ENCODE measurements around the gene COG7. TPM values are rescaled to one million over a fixed set of nuclear protein-coding genes. Genes with fewer than 3 reads are reported as not detected.
"Not testable (repeated sequence)": the region's sequence is repeated elsewhere in the genome, so short reads cannot be mapped to it uniquely, and the experiment has no call there.

COG7 gene
- total RNA-seq, 2 donors from 2014 or later: 23.6 to 24.3 TPM

DNA sequence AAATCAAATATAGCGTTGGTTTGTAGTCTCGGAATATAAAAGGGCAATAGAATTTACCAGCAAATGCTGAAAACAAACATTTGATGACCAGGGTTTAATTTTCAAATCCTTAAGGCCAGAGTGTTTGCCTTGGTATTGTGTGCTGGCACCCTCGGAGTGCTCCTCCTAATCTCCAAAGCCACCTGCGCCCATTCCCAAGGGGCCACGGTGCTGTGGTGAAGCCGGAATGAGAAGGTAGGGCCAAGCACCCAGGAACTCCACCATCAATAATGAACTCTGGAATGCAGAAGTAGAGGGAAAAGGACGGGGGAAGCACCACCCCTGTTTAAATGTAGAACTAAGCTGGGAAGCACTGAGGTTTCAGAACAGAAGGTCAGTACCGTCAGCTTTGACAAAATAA is 51.9 kb downstream of the COG7 start:
- no peak for DNase-seq
- Mint-ChIP-seq H3K4me3 (no peak overlapping the region), H3K4me1 (ENCODE audit: low read depth) (no peaks in the 10 kb centered on the region), H3K9me3 (no peaks in the 10 kb centered on the region), H3K27ac (no peak overlapping the region), H3K27me3 (ENCODE audit: low read depth) (no peaks in the 10 kb centered on the region), H3K36me3 (ENCODE audit: insufficient read depth in 2 of 2) (peaks cover 4 to 10% of the 10 kb centered on the region in 2 donors)
- no peak for ATAC-seq (replicated peaks in 1 of 2)

DNA sequence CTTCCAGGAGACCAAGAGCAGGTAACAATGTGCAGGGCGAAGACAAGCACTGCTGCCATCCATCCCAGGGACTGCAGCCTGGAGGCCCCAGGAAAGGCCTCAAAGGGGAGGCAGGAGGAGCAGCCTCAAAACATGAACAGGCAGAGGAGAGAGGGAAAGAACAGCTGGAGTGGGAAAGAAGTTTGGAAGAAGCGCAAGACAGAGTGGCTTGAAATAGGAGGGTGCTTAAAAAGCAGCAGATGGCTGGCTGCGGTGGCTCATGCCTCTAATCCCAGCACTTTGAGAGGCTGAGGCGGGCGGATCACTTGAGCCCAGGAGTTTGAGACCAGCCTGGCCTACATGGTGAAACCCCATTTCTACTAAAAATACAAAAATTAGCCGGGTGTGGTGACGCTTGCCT is 52.5 kb downstream of the COG7 start:
- not testable (repeated sequence) for H3K27me3 Mint-ChIP-seq (ENCODE audit: low read depth); H3K27ac Mint-ChIP-seq; ATAC-seq (replicated peaks in 1 of 2); DNase-seq; H3K36me3 Mint-ChIP-seq (ENCODE audit: insufficient read depth in 2 of 2); H3K4me3 Mint-ChIP-seq; H3K4me1 Mint-ChIP-seq (ENCODE audit: low read depth); H3K9me3 Mint-ChIP-seq

DNA sequence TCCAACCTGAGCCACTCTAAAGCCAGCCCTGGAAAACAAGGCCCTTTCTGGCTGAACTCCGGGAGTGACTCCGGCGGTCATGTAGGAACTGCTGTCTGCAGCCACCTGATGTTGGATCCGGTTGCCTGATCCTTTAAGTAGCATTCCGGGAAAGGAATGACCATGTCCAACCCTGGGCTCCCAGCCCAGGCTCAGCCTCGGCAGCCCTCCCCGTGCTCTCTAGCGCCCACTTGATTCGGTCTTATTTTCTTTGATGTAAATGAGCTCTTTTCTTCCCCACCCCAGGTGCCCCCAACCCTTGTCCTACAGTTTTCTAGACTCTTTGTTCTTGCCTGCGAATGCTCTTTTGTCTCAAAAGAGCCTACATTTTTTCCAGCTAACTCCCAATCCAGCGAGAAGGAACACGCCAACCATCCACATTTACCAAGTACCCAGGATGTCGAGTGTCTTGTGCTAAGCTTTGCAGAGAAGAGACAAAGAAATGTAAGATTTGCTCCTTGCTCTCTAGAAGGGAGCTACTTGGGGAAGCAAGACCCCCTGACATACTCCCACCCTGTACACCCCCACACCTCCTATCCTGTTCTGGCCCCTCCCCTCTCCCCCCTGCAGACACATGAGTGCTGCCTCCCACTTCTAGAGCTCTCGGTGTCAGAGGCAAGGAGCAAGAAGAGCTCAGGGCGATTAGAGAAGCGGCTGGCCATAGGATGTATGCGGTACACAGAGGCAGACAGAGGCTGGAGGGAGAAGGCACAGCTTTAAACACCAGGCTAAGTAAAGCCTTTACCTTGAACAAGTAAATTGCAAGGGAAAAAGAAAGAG is 53.8 kb downstream of the COG7 start:
- no peaks in the 10 kb centered on the region for H3K9me3 Mint-ChIP-seq
- no peaks in the 10 kb centered on the region for H3K4me1 Mint-ChIP-seq (ENCODE audit: low read depth)
- H3K27ac Mint-ChIP-seq: no peak overlapping the region
- peaks cover 4 to 10% of the 10 kb centered on the region in 2 donors for H3K36me3 Mint-ChIP-seq (ENCODE audit: insufficient read depth in 2 of 2)
- ATAC-seq (replicated peaks in 1 of 2) (no peak), DNase-seq (no peak)
- no peaks in the 10 kb centered on the region for H3K27me3 Mint-ChIP-seq (ENCODE audit: low read depth)
- no peak overlapping the region for H3K4me3 Mint-ChIP-seq

DNA sequence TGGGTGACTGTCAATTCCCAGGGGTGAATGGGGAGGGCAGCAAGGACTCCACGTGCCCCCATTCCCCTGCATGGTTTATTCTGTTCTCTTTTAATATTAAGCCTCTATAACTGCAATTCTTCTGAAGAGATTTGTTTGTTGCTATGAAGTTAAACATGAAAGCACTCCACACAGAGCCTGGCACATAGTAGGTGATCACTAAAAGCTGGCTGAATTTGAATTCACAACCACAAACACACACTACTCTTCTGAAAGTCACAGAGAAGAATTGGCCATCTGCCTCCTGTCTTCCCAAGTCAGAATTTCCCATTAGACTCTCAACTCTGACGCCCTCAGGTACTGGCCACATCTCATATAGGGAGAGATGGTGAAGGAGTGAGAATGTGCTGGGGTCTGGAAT is 55.5 kb downstream of the COG7 start:
- peaks cover 2 to 4% of the 10 kb centered on the region in 2 donors for H3K36me3 Mint-ChIP-seq (ENCODE audit: insufficient read depth in 2 of 2)
- H3K4me1 Mint-ChIP-seq (ENCODE audit: low read depth): no peaks in the 10 kb centered on the region
- no peaks in the 10 kb centered on the region for H3K9me3 Mint-ChIP-seq
- no peak overlapping the region for H3K27ac Mint-ChIP-seq
- H3K27me3 Mint-ChIP-seq (ENCODE audit: low read depth): no peaks in the 10 kb centered on the region
- DNase-seq: no peak
- H3K4me3 Mint-ChIP-seq: no peak overlapping the region
- ATAC-seq (replicated peaks in 1 of 2): no peak

DNA sequence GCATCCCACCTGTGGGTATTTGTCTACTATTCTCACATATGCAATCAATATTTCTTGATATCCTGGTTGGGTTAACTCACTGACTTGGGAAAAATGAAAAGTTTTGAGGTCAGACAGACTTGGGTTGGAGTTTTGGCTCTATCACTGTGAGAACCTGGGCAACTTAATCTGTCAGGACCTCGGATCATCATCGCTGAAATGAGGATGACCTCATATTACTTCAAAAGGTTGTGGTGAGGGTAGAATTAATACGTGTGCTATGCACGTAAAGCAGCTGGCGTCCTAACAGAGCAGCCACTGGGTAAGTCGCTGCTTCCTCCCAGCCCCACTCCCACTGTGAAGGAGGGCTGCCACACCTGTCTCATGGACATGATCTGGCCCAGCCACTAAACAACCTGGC is 57.3 kb downstream of the COG7 start:
- DNase-seq (no peak), ATAC-seq (replicated peaks in 1 of 2) (no peak)
- H3K9me3 Mint-ChIP-seq: no peaks in the 10 kb centered on the region
- no peak overlapping the region for H3K4me3 Mint-ChIP-seq
- H3K27me3 Mint-ChIP-seq (ENCODE audit: low read depth): no peaks in the 10 kb centered on the region
- H3K4me1 Mint-ChIP-seq (ENCODE audit: low read depth): no peaks in the 10 kb centered on the region
- H3K27ac Mint-ChIP-seq: no peak overlapping the region
- H3K36me3 Mint-ChIP-seq (ENCODE audit: insufficient read depth in 2 of 2): peaks cover 2 to 4% of the 10 kb centered on the region in 2 donors

DNA sequence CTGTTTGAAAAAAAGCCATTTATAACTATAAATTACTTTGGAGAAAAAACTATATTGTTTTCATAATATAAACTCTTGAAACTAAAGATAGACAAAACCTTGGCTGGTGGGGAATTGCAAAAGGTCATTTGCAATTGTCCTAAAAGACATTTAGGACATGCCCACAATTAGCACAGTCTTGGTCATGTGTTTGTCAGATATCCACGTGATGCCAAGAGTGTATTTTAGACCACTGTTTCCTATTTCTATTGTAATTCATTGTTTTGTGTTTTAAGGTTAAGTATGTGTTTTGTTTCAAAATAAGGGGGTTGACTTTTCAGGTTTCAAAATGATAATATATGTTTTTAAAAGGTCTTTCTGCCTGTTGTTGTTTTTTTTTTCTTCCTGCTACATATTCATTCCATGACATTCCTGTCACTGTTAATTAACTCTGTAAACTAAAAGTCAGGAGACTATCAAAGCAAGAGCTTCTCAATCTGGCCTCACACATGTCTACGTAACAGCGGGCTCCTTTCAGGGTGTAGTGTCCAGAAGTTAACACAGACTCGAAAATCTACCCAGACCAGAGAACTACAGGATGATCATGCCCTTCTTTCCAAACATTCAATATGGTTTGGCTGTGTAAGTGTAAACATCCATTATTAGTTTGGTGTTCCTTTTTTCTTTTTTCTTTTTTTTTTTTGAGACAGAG is 58.7 kb downstream of the COG7 start:
- ATAC-seq (replicated peaks in 1 of 2) (no peak), DNase-seq (no peak)
- peaks cover 0 to 2% of the 10 kb centered on the region in 2 donors for H3K36me3 Mint-ChIP-seq (ENCODE audit: insufficient read depth in 2 of 2)
- H3K4me1 Mint-ChIP-seq (ENCODE audit: low read depth): no peaks in the 10 kb centered on the region
- no peaks in the 10 kb centered on the region for H3K27me3 Mint-ChIP-seq (ENCODE audit: low read depth)
- H3K27ac Mint-ChIP-seq: no peak overlapping the region
- no peaks in the 10 kb centered on the region for H3K9me3 Mint-ChIP-seq
- no peak overlapping the region for H3K4me3 Mint-ChIP-seq

DNA sequence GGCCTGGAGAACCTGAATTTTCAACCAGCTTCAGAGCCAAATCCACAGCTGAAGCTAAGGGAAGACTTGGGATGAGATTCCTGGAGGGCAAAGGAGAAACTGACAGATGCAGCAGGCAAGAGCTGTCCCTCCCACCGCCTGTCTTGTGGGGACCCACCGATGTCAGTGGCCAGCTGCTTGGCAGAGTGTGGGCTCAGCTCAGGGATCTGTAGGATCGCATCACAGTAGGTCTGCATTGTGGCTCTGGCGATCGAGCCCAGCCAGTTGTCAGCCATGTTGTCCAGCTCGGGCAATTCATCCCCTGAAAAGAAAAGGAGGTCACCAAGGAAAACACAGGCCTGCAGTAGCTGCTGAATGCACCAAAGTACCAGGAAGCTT is 60.8 kb downstream of the COG7 start:
- ATAC-seq (replicated peaks in 1 of 2) (no peak), DNase-seq (no peak)
- H3K27me3 Mint-ChIP-seq (ENCODE audit: low read depth): no peaks in the 10 kb centered on the region
- H3K4me1 Mint-ChIP-seq (ENCODE audit: low read depth): no peaks in the 10 kb centered on the region
- H3K27ac Mint-ChIP-seq: no peak overlapping the region
- no peak overlapping the region for H3K4me3 Mint-ChIP-seq
- no peaks in the 10 kb centered on the region for H3K9me3 Mint-ChIP-seq
- H3K36me3 Mint-ChIP-seq (ENCODE audit: insufficient read depth in 2 of 2): no peaks in the 10 kb centered on the region

DNA sequence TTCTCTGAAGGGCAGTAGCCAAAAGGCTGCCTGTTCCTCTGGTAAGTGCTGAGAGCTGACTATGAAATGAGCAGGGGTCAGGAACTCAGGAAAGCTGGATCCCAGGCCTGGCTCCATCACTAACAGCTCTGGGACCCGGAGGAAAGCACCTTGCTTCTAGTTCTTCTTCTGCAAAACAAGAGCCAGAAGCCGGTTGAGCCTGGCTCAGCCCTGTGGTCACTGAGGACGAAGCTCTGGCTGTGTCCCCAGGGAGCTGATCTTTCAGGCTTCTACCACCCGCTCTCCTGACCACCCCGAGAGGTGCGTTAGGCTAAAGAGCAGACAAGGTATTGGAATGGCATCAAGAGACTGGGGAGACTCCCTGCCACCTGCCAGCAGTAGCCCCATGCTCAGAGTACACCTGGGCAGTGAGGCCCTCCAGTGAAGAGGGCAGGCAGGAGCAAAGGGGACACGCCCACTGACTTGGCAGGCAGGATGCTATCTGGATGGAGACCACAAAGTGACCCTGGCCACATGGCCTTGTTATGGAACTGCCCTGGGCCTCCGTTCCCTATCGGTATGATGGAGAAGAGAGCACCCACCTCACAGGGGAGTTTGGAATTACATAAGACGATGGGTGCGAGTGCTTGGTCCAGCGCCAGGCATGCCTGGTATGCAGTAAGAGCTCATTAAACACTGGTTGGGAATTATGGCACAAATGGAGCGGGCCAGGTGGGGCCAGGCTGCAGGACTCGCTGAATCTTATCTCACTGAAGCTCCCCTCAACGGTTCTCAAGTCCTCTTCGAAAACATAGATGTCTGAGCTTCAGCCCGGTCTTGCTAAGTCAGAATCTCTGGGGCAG is 61.4 kb downstream of the COG7 start:
- DNase-seq (no peak), ATAC-seq (replicated peaks in 1 of 2) (no peak)
- no peaks in the 10 kb centered on the region for H3K36me3 Mint-ChIP-seq (ENCODE audit: insufficient read depth in 2 of 2)
- no peak overlapping the region for H3K27ac Mint-ChIP-seq
- H3K4me1 Mint-ChIP-seq (ENCODE audit: low read depth): no peaks in the 10 kb centered on the region
- no peaks in the 10 kb centered on the region for H3K9me3 Mint-ChIP-seq
- no peak overlapping the region for H3K4me3 Mint-ChIP-seq
- H3K27me3 Mint-ChIP-seq (ENCODE audit: low read depth): no peaks in the 10 kb centered on the region

DNA sequence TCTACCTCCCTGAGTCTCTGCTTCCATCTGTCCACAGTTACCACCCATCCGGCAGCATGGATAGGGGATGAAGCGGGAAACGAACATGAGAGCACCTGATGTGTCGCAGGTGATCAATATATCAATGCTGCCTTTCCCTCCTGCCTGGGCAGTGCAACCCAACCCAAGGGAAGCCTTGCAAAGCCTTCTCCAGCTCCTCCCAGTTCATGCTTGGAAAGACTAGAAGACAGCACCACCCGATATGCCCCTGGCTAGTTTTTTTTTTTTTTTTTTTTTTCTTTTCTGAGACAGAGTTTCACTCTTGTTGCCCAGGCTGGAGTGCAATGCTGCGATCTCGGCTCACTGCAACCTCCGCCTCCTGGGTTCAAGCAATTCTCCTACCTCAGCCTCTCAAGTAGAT is 63.1 kb downstream of the COG7 start:
- H3K36me3 Mint-ChIP-seq (ENCODE audit: insufficient read depth in 2 of 2); H3K9me3 Mint-ChIP-seq; DNase-seq; ATAC-seq (replicated peaks in 1 of 2); H3K27ac Mint-ChIP-seq; H3K27me3 Mint-ChIP-seq (ENCODE audit: low read depth); H3K4me3 Mint-ChIP-seq; H3K4me1 Mint-ChIP-seq (ENCODE audit: low read depth): not testable (repeated sequence)

DNA sequence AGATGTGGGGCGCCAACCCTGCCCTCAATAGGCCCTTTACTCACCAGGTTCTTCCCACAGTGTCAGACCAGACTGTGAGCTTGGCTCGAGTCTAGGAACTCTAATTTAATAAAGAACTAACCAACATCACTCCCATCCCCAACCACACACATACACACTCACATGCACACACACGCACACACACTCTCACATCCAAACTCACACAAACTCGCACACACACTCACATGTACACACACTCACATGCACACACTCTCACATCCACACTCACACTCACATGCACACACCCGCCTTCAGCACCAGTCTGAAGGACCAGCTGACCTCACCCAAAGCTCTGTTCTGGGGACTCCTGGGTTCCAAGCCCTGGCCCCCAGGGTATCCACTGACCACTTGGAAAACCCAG is 63.8 kb downstream of the COG7 start:
- Mint-ChIP-seq H3K4me3 (no peak overlapping the region), H3K27me3 (ENCODE audit: low read depth) (no peaks in the 10 kb centered on the region), H3K36me3 (ENCODE audit: insufficient read depth in 2 of 2) (no peaks in the 10 kb centered on the region), H3K27ac (no peak overlapping the region), H3K9me3 (no peaks in the 10 kb centered on the region), H3K4me1 (ENCODE audit: low read depth) (no peaks in the 10 kb centered on the region)
- ATAC-seq (replicated peaks in 1 of 2) (no peak), DNase-seq (no peak)

DNA sequence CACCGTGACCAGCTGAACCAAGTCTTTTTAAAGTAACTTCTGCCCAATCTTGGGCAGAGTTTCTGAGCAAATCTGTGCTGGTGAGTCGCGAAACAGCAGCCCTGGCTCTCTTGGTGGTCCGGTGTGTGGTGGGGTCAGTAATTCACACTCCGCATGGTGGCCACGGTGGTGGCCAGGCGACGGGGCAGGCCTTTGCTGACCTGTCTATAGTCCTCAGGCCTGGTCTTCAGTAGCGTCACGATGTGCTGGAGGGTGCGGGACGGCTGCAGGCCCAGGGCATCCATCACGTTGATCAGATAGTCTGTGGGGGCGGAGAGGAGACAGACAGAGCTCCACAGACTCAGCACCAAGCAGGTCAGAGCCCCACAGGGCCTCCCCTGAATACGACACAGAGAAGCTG is 64.2 kb downstream of the COG7 start:
- no peaks in the 10 kb centered on the region for H3K4me1 Mint-ChIP-seq (ENCODE audit: low read depth)
- no peak overlapping the region for H3K27ac Mint-ChIP-seq
- H3K9me3 Mint-ChIP-seq: no peaks in the 10 kb centered on the region
- H3K4me3 Mint-ChIP-seq: no peak overlapping the region
- H3K27me3 Mint-ChIP-seq (ENCODE audit: low read depth): no peaks in the 10 kb centered on the region
- no peaks in the 10 kb centered on the region for H3K36me3 Mint-ChIP-seq (ENCODE audit: insufficient read depth in 2 of 2)
- ATAC-seq (replicated peaks in 1 of 2): no peak
- DNase-seq: no peak

DNA sequence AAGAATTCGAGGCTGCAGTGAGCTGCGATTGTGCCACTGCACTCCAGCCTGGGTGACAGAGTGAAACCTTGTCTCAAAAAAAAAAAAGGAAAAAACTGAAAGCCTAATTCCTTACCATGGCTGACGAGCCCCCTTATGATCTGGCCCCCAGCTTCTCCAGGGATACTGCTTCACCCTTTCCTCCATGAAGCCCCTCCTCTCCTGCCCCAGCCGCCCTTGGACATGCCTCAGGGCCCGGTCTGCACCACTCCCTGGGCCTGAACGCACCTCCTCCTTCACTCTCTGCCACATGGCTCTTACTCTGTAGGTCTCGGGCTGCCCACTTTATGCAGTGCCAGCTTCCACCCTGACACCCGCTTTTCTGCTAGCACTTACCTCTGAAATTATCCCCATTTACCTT is 65.3 kb downstream of the COG7 start:
- Mint-ChIP-seq H3K9me3 (no peaks in the 10 kb centered on the region), H3K27ac (no peak overlapping the region), H3K27me3 (ENCODE audit: low read depth) (no peaks in the 10 kb centered on the region), H3K4me3 (no peak overlapping the region), H3K4me1 (ENCODE audit: low read depth) (no peaks in the 10 kb centered on the region), H3K36me3 (ENCODE audit: insufficient read depth in 2 of 2) (no peaks in the 10 kb centered on the region)
- ATAC-seq (replicated peaks in 1 of 2): no peak
- no peak for DNase-seq

DNA sequence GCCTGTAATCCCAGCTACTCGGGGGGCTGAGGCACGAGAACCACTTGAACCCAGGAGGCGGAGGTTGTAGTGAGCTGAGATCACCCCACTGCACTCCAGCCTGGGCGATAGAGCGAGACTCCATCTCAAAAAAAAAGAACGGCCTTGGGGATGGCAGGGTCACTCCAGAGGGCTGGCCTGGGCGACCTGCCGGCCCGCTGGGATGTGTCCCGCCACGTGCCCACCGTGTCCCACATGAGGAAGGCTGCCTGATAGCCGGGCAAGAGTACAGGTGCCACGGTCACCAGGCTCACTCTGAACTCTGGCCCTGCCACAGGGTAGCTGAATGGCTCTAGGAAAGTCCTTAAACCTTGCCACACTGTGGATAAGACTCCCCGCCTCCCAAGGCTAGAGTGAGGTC is 67.5 kb downstream of the COG7 start:
- H3K4me3 Mint-ChIP-seq: no peak overlapping the region
- no peak overlapping the region for H3K27ac Mint-ChIP-seq
- H3K36me3 Mint-ChIP-seq (ENCODE audit: insufficient read depth in 2 of 2): no peaks in the 10 kb centered on the region
- DNase-seq: no peak
- no peaks in the 10 kb centered on the region for H3K27me3 Mint-ChIP-seq (ENCODE audit: low read depth)
- H3K9me3 Mint-ChIP-seq: no peaks in the 10 kb centered on the region
- ATAC-seq (replicated peaks in 1 of 2): no peak
- H3K4me1 Mint-ChIP-seq (ENCODE audit: low read depth): no peaks in the 10 kb centered on the region

Measured in activated T-cell treated with anti-CD3 and anti-CD28 coated beads, Interleukin-2, amount 50 U/mL, for 72 hours (primary cell).